GM19193 (cell line): Measurements from ENCODE around the gene HLA-DMA.

ENCODE experiments used
- POLR2A ChIP-seq: IDR thresholded peaks from 4 replicates; pipeline ENCODE4 v1.6.1; 2011; ENCODE audit not compliant: insufficient read depth, insufficient read length; ENCODE audit errors: extremely low read depth

The HLA-DMA gene

GRCh38 chr6:32932132-32932868 lies 20.6 kb downstream of the HLA-DMA start:
- TF ChIP-seq POLR2A, result no peak

GRCh38 chr6:32931211-32931610 lies 21.7 kb downstream of the HLA-DMA start:
- TF ChIP-seq POLR2A, result no peak

GRCh38 chr6:32922083-32922482 lies 30.8 kb downstream of the HLA-DMA start:
- no peak for TF ChIP-seq POLR2A

GRCh38 chr6:32920715-32921114 lies 32.2 kb downstream of the HLA-DMA start:
- TF ChIP-seq POLR2A, result no peak

GRCh38 chr6:32912951-32913350 lies 39.9 kb downstream of the HLA-DMA start:
- no peak for TF ChIP-seq POLR2A

GRCh38 chr6:32908897-32909296 lies 44.0 kb downstream of the HLA-DMA start:
- no peak for TF ChIP-seq POLR2A

- TF ChIP-seq POLR2A, result no peak
These were observed 46.4 kb downstream of the HLA-DMA start for GRCh38 chr6:32906539-32906938.

GRCh38 chr6:32905078-32905477 lies 47.8 kb downstream of the HLA-DMA start:
- TF ChIP-seq POLR2A, result no peak

GRCh38 chr6:32903952-32904351 lies 48.9 kb downstream of the HLA-DMA start:
- no peak for TF ChIP-seq POLR2A
